ENCODE measurements around the gene EPSTI1.
"Not testable (repeated sequence)": the region's sequence is repeated elsewhere in the genome, so short reads cannot be mapped to it uniquely, and the experiment has no call there.

Gene EPSTI1

DNA sequence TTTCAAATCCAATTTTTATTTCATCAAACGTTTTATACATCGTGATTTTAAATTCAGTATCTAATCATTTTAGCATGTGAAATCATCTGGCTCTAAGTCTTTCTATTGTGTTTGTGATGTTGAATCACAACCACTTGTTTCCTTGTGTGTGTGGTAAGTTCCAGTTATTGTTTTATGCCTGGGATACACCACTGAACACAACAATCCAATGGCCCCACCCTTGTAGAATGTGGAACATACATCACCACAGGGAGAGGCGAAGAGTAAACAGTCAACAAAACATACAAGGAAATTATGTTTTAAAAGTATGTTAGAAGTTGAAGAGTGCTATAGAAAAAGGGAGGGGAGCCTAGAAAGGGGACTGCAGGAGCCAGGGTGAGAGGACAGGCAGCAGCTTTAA lies 100.5 kb downstream of the EPSTI1 start:
- no peak for DNase-seq

DNA sequence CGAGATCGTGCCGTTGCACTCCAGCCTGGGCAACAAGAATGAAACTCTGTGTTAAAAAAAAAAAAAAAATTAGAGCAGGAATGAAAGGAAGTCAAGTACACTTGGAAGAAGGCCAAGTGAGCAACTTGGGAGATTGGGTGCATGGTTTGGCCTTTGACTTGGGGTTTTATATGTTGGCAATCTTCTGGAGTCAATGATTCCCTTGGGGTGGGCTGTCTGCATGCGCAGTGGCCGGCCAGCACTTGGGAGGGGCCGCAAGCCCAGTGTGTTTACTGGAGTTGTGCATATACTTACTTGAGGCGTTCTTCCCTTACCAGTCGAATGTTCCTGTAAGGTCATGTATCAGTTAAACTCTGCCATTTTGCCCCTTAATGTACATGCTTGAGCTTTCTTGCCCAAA lies 106.7 kb downstream of the EPSTI1 start:
- no peak for DNase-seq

DNA sequence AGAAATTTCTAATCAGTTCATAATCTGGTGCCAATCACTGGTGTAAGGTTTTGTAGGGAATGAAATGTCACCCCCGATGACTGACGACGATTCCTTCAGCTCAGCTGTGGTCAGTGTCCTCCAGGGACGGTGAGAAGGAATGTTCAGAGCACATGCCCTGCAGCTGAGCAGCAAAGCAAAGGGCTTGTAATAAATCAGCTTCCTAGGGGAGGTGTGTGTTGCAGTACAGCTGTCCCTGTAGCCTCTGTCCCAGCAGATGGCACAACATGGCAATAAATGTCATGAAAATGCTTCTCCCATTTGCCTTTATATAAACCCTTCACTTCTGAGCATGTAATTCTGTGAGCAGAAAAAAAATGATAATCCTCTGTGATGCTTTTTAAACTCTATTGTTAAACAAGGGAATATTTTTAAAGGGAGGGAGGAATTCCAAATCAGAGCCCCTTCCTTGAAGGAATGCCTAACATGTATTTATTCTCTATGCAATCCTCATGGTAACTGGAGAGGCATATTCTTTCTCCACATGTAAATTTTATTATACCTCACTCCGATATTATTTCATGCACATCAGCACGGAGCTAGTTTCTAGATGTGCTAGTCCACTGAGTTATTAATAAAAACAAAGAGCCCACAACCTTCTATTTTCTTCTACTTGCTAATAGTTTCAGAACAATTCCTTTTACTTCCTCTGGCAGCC lies 108.1 kb downstream of the EPSTI1 start:
- no peak for DNase-seq

DNA sequence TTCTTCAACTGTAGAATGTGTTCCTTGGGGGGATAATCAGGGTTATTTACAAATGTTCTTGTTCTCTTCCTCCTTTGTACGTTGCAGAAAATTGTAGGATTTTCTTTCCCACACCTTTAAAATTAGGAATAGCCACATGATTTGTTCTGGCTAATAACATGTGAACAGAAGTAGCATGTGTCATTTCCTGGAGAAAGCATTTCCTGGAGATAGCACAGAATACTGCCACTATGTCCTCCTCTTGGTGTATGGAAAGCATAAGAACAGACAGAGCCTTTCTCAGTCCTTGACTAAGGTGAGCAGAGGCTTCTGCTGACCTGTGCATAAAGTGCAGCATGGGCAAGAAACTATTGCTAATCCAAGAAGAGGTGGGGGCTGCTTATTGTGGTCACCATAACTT lies 108.9 kb downstream of the EPSTI1 start:
- DNase-seq = no peak

DNA sequence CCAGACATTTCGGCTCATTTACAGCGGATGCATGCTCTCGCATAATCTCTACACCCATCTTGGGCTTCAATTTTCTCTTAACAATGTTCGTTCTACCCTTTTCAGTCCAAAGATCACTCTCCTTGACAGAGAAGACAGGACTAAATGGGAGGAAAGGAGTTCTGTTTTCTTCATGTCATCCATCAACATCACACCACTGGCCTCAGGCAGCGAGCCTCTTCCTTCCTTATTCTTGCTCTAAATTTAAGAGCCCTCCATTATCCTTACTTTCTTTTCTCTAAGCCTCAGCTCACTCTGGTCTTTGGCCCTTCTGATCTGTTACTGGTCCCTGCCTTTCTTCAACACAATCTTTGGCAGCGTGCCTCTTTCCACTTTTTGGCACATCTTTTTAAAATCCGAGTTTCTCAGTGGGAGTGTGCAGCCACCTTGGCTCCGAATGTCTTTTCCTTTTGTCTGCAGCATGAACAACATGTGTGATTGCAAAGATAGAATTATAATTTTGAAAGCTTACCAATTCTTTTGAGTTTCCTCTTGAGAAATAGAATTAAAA lies 111.9 kb downstream of the EPSTI1 start:
- DNase-seq = no peak

DNA sequence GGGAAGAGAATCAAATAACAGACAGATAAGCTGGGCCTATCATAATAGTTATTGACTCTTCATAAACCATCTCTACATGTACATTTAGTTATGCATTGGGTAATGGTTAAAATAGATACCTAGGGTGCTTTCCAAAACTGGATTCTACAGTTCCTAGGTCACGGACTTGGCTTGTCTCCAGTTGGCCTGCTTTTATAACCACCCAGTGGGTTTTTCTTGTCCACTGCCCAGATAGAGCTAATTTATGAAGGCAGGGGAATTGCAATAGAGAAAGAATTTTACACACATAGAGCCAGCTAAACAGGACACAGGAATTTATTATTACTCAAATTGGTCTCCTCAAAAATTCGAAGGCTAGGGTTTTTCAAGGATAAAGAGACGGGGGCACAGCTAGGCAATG lies 113.3 kb downstream of the EPSTI1 start:
- no peak for DNase-seq

DNA sequence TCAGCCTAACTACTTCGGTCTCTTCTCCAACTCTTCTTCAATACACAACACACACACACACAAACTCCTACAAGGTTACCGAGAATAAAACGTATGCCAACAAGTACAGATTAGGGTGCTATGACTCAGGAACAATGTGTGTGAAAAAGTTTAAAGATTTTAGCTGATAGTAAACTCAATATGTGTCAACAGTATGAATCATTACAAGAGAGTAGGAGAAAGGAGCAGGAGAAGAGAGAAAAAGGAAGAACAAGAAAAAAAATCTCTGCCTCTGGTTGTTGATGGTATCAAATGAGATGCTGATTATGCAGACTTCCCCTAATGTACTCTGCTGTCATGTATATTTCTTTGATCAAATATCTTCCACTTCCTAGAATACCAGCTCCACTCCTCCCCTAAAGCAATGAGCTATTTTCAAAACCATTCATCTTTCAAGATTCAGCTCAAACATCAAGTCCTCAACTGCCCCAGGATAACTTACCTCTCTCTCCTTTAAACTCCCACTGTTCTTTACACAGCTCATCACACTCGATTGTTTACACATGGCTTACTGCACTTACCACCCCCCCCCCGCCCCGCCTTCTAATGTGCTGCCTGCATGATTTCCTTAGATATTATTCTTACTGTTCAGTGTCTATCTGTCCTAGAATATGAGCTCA lies 115.0 kb downstream of the EPSTI1 start:
- DNase-seq = no peak

DNA sequence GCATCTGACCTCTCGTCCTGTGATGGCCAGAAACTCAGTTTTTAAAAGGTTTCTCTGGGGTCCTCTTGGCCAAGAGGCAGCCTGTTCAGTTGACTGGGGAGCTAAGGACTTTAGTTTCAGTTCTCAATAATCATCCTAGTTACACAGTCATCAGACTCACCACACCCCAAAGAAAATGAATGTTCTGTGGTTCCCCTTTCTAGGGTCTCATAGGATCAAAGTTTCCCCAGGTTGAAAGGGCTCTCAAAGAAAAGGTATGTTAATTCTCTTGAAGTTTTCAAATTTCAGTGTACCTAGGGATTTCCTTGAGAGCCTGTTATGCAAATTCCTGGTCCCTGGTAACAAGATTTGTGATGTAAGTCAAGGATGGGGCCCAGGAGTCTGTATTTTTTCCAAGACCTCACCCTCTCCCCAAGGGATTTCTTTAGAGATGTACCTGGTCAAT lies 115.7 kb downstream of the EPSTI1 start:
- DNase-seq = no peak

DNA sequence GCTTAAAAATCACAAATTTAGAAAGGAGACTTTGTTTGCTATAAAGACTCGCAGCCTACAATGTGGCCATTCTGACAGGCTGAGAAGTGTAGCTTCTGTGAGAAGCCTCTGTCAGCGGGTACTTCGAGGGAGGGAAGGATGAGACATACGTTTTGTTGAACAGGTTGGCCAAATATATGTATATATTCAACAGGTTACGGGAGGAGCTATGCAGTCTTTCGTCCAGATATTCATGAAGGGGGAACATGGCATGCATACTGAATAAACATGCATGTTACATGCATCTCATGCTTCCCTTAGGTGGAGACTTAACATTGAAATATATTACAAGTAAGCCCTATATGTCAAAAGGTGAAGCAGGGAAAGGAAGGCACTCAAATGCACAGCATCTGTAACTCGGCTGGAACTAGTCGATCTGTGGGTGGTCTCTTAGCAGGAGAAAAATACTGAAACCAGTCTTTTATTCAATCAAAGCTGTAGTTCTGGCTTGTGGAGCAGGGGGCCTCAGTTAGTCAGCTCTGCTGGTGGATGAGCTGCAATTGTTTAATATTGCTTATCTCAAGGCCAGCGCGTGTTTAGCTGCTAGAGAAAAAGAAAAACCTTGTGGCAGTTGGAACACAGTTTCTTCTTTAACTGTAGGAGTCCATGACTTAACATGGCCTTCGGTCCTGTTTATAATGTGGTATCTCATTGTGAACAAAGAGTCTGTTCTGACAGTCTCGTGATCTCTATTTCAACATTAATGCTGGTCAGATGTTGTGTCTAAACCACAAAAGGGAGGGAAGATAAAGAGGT lies 116.4 kb downstream of the EPSTI1 start:
- no peak for DNase-seq

DNA sequence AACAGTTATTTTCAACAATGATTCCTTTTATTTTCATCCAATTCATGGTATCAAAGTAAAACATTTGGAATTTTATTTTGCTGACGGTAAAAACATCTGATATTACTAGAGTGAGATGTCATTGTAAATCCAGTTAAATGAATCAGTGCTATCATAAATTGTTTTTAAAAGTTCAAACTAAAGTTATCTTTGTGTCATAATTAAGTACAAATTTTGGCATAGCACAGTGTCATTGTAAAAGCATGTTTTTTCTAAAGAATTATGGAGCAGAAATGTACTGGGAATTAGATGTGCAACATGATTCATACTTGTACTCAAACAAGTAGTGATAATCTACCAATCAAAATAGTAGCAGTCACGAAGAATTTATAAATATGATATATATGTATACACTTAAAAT lies 117.8 kb downstream of the EPSTI1 start:
- no peak for DNase-seq

DNA sequence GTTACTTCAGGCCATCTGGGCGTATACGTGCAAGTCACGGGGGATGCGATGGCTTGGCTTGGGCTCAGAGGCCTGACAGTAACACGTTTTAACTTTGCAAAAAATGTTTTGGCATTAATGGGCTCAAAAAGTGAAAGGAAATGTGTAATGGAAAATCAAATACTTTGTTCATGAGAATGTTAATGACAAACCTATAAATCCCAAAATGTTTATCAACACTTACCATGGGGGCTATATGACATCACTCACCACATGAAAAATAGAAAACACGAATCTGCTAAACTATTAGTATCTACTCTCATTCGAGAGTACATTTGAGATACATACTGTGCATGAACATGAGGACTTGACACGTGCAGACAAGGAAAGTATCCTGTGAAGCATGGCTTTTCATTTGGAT lies 119.0 kb downstream of the EPSTI1 start:
- DNase-seq = no peak

DNA sequence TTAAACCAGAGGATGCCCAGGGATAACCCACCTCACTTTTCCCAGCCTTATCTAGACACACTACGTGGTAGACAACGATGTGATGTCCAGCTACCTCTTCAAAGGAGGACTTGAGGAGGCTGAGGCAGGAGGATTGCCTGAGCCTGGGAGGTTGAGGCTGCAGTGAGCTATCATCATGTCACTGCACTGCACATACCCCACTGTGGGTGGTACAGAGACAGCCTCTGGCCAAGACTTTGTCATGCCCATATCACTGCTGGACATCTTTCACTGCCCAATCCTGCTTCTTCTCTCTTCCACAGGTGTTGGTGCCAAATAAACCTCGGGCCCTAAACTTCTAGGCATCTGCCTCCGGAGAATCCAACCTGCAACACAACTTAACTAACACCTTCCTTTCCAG lies 124.8 kb downstream of the EPSTI1 start:
- DNase-seq = no peak

DNA sequence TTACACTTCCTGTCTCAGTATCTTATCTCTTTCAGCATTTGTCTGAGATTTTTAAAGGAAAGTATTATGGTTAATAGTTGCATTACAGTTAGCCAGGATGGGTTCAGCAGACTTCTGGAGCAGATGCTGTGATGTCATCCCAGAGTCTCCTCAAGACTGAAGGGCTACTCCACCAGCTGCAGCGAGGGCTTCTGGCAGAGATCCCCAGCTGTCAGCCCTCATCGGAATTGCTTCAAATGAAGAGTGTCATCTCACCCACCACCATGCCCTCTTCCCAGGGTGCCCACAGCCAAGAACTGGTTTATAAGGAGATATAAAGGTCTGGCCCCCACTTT lies 126.3 kb downstream of the EPSTI1 start:
- no peak for DNase-seq

DNA sequence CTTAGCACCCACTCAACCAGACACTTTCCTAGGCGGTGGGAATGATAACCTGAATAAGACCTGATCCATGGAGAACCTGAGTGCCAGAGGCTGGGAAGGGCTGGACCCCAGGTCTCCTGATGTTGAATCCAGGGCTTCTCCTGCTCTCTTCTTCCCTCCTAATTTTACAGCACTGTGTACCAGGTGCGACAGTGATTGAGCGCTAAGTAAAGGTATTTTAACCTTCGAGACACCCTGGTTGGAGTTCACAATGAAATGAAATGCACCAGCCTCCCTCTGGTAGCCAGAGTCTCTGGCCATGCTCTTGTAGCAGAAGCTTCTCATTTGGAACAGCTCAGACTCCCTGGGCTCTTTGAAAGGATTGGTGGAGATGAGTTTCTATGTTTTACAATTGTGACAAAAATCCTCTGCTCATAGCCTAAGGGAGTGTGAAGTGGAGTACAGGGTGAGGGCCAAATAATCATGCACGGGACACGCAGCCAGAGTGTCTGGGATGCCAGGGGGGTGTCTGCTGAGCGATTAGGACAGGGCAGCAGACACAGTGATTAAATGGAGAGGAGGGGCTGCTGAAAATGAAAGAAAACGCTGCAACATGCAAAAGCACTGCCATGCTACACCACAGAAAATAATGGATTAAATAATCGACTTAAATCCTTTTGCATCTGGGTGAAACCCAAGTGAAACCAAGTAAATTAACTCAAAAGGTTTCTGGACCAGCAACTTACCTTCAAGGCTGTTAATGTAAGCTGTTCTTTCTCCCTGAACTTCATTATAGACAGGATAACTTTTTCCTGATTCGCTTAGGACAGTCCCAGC lies 126.9 kb downstream of the EPSTI1 start:
- DNase-seq = no peak

DNA sequence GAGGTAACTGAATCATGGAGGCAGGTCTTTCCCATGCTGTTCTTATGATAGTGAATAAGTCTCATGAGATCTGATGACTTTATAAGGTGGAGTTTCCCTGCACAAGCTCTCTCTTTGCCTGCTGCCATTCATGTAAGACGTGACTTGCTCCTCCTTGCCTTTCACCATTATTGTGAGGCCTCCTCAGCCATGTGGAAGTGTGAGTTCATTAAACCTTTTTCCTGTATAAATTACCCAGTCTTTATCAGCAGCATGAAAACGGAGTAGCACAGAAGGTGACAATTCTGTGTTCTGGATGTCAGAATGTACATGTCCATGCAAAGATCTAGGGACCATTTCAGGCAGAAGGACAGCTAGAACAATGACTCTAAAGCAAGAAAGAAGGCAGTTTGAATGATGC lies 129.7 kb downstream of the EPSTI1 start:
- not testable (repeated sequence) for DNase-seq

DNA sequence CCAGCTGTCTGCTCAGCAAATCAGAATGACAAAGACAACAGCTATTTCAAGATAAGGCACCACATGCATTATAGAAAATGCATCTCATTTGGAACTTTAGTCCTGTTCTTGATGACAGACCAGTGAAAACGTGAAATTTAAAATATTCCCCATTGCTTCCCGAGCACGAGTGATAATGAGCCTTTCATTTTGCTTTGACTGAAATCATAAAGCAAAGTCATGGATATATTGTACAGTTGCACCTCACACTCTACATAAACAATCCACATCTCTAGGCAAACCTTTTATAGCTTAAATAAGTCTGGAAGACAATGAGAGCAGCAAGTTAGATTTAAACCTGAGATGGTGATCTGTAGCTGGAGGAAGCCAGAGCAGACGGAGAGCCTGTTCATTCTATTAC lies 131.6 kb downstream of the EPSTI1 start:
- DNase-seq = no peak

DNA sequence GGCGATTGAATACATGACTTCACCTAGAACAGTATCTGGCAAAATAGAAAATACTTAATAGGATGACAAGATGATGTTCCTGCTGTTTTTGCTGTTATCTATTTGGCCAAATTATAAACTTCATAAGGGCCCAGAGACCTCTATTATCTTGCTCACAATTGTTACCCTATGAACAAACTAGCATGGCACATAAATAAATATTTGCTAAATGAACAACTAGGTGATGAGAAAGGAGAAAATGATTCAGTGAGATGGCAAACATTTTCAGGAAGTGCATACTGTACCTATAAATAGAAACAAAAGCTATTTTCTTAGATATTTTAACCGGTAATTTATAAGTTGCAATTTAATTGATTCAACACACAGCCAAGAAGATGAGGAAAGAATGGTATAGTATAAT lies 132.3 kb downstream of the EPSTI1 start:
- no peak for DNase-seq

DNA sequence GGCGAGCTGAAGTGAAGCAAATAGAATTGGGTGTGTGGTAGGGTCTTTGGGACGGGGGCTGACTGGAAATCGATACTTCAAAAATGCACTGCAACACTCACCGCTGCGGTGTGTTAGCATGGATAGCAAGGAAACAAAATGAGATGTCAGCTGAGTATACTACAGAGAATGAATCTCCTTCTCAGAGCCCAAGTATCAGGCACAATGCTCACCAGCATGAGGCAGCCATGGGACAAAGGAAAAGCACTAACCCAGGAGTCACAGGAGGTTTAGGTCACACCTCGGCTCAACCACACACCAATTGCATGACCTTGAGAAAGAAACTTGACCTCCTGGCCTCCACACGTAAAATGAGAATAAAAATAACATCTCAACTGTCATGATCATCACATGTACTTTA lies 136.6 kb downstream of the EPSTI1 start:
- DNase-seq = no peak

DNA sequence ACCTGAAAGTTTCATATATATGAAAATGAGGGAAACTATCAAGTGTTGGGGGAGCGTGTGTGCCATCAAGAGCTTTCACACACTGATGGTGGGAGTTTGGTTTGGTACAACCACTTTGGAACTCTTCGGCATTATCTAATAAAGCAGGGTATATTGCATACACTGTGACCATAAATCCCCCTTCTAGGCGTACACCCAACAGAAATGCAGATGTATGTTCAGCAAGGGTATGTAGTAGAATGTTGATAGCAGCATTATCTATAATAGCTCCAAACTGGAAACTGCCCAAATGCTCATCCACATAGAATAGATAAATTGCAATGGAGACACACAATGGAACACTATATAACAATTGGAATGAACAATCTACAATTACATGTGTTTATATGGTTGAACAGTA lies 139.9 kb downstream of the EPSTI1 start:
- DNase-seq = no peak

DNA sequence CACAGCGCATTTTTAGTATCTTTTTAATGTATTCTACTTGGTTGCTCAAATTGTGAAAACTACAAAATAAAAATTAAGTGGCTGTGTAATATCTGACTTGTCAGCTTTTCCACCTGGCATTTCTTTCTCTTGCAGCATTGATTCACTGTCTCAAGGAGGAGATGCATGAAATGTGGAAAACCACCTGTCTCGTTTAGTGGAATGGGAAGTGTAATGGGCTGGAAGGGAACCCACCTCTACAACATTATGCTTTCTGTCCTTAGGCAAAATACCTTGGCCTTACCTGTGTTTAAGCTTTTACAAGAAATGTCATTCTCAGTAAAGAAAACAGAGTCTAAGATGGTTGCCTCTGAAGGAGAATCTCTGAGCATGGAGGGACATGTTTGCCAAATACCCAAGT lies 142.8 kb downstream of the EPSTI1 start:
- no peak for DNase-seq

DNA sequence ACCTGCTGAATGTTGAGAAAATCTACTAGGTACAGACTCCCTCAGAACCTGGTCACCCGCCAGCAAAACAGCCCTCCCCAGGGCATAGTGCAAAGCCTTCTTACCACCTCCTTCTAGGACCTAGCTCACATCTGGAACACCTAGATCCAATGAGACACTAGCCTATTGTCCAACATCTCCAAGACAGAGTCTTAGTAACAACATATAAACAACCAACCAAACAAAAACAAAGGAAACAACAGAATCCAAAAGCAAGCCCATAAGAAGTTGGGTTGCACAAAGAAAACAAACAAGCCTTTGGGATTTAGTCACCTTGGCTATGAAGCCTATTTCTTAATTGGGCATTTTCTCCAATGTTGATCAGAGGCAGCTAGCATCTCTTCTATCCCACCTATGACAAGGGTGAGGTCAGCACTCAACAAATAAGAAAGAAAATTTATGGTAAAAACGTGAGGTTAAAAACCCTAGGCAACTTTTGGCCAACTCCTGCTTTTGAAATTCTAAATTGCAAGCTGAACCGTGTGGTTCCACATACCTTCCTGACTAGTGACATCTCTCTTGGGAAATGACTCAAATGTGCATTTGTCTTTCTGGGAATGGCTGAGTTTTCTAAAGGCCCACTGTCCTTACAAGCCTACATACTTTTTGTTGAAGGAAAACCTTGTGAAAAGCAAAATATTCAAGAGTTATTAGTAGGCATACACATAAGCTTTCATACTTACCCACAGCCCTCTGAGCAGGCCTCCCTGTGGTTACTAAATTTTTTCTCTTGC lies 144.0 kb downstream of the EPSTI1 start:
- no peak for DNase-seq
